Right lobe of liver (tissue), 4 donors: ENCODE data around the gene CPT1C.

ENCODE experiments used
- CTCF ChIP-seq, 4 donors: fragments of 200-600 bp in 3 of 4; fragments of 450-650 bp in 1 of 4; IDR thresholded peaks; one replicate each; pipeline versions ENCODE4 v1.5.1 to v1.8.0; 2016 to 2022; ENCODE audit warnings: antibody characterized with exemption in 4 of 4, mild to moderate bottlenecking in 2 of 4
- POLR2A ChIP-seq: fragments of 450-650 bp; IDR thresholded peaks from one replicate; pipeline ENCODE4 v1.6.1; 2017; ENCODE audit warnings: antibody characterized with exemption, mild to moderate bottlenecking
- donor health status: DM: no; HTN: no; CAD: no.
- donor health status: DM: no; HTN: no; CAD: no.
- donor health status: DM: no; HTN: yes; CAD: no.

GRCh38 chr19:49651029-49651819, 39.7 kb upstream of the CPT1C start:
- TF ChIP-seq CTCF (IDR thresholded peaks at IDR 0.05) (no peak), POLR2A (no peak)
